GM03348 (cell line): Measurements from ENCODE around the gene CYB561D2.

Source experiments
- DNase-seq: peaks from one replicate; pipeline ENCODE4 v3.0.0; 2012; ENCODE audit warnings: low spot score

The CYB561D2 gene

GRCh38 chr3:50365842-50366220 is 15.2 kb downstream of the CYB561D2 start:
- no peak for DNase-seq

- DNase-seq = no peak
Measured at GRCh38 chr3:50369012-50369670, 18.5 kb downstream of the CYB561D2 start.

GRCh38 chr3:50370594-50370993 is 19.9 kb downstream of the CYB561D2 start:
- no peak for DNase-seq

GRCh38 chr3:50371133-50371685 is 20.5 kb downstream of the CYB561D2 start:
- no peak for DNase-seq

- DNase-seq = no peak
Measured at GRCh38 chr3:50372349-50372748, 21.7 kb downstream of the CYB561D2 start.

GRCh38 chr3:50373146-50374051 is 22.7 kb downstream of the CYB561D2 start:
- DNase-seq = no peak

- no peak for DNase-seq
Measured at GRCh38 chr3:50374363-50375257, 23.9 kb downstream of the CYB561D2 start.

GRCh38 chr3:50375258-50375931 is 24.7 kb downstream of the CYB561D2 start:
- DNase-seq = no peak

- DNase-seq = no peak
Measured at GRCh38 chr3:50378024-50378423, 27.4 kb downstream of the CYB561D2 start.

GRCh38 chr3:50378757-50379156 is 28.1 kb downstream of the CYB561D2 start:
- no peak for DNase-seq

GRCh38 chr3:50380405-50381085 is 29.9 kb downstream of the CYB561D2 start:
- DNase-seq = no peak

- no peak for DNase-seq
Measured at GRCh38 chr3:50381383-50381782, 30.7 kb downstream of the CYB561D2 start.

- DNase-seq = no peak
Measured at GRCh38 chr3:50382722-50383121, 32.1 kb downstream of the CYB561D2 start.

GRCh38 chr3:50383750-50384149 is 33.1 kb downstream of the CYB561D2 start:
- no peak for DNase-seq

GRCh38 chr3:50385754-50386153 is 35.1 kb downstream of the CYB561D2 start:
- no peak for DNase-seq

- DNase-seq = peak; percentile 48
Measured at GRCh38 chr3:50388016-50388719, 37.5 kb downstream of the CYB561D2 start.

GRCh38 chr3:50388720-50389413 is 38.2 kb downstream of the CYB561D2 start:
- no peak for DNase-seq

- DNase-seq = no peak
Measured at GRCh38 chr3:50389414-50389767, 38.7 kb downstream of the CYB561D2 start.

- no peak for DNase-seq
Measured at GRCh38 chr3:50390508-50391224, 40.0 kb downstream of the CYB561D2 start.
